Neural progenitor cell (in vitro differentiated cells): ENCODE results near the gene NOPCHAP1. TPM values are rescaled to one million over a fixed set of nuclear protein-coding genes. Genes with fewer than 3 reads are reported as not detected.

Source experiments
- DNase-seq: peaks from one replicate; pipeline ENCODE4 v3.0.0-alpha.2; 2016; ENCODE audit warnings: low spot score
- H2AFZ ChIP-seq: fragments of 200-600 bp; sonication (generic); replicated peaks from 2 replicates; pipeline ENCODE4 v1.6.1; 2016; ENCODE audit warnings: antibody characterized with exemption
- H3F3A ChIP-seq: fragments of 200-600 bp; sonication (generic); 2 replicates; pipeline ENCODE4 v1.6.1; 2016; ENCODE audit warnings: antibody characterized with exemption, low read depth
- H3K27ac ChIP-seq: fragments of 200-600 bp; sonication (generic); 2 replicates; pipeline ENCODE4 v1.5.1; 2016; ENCODE audit warnings: mild to moderate bottlenecking
- H3K27me3 ChIP-seq: fragments of 200-600 bp; sonication (generic); 2 replicates; pipeline ENCODE4 v1.6.1; 2016; ENCODE audit warnings: mild to moderate bottlenecking, moderate library complexity
- H3K36me3 ChIP-seq: fragments of 200-600 bp; sonication (generic); 2 replicates; pipeline ENCODE4 v1.5.1; 2016
- H3K4me1 ChIP-seq: fragments of 200-600 bp; sonication (generic); 2 replicates; pipeline ENCODE4 v1.6.1; 2016; ENCODE audit warnings: mixed run types
- H3K4me2 ChIP-seq: fragments of 200-600 bp; sonication (generic); 2 replicates; pipeline ENCODE4 v1.6.1; 2016
- H3K4me3 ChIP-seq: fragments of 200-600 bp; sonication (generic); 2 replicates; pipeline ENCODE4 v1.5.1; 2016
- H3K79me2 ChIP-seq: fragments of 200-600 bp; sonication (generic); 2 replicates; pipeline ENCODE4 v1.6.1; 2016; ENCODE audit warnings: low read depth
- H3K9ac ChIP-seq: fragments of 200-600 bp; sonication (generic); 2 replicates; pipeline ENCODE4 v1.6.1; 2016
- H3K9me3 ChIP-seq: fragments of 200-600 bp; sonication (generic); 2 replicates; pipeline ENCODE4 v1.5.1; 2016; ENCODE audit warnings: low read depth
- H4K20me1 ChIP-seq: fragments of 200-600 bp; sonication (generic); 2 replicates; pipeline ENCODE4 v1.6.1; 2016; ENCODE audit warnings: low read depth
- H3K27ac Mint-ChIP-seq: 3 replicates; pipeline ENCODE4 v1.8.0; 2021; ENCODE audit warnings: mixed read lengths
- H3K27me3 Mint-ChIP-seq: 2 replicates; pipeline ENCODE4 v1.8.0; 2022; ENCODE audit warnings: low read depth, mild to moderate bottlenecking, inconsistent platforms, moderate library complexity, mixed read lengths; ENCODE audit not compliant: insufficient read depth
- H3K36me3 Mint-ChIP-seq: 3 replicates; pipeline ENCODE4 v1.8.0; 2021; ENCODE audit warnings: mixed read lengths
- H3K4me1 Mint-ChIP-seq: 3 replicates; pipeline ENCODE4 v1.8.0; 2021; ENCODE audit warnings: mixed read lengths
- H3K4me3 Mint-ChIP-seq: 3 replicates; pipeline ENCODE4 v1.8.0; 2021; ENCODE audit warnings: mild to moderate bottlenecking, moderate library complexity, mixed read lengths
- H3K9me3 Mint-ChIP-seq: 3 replicates; pipeline ENCODE4 v1.8.0; 2020; ENCODE audit warnings: mixed read lengths
- EZH2 ChIP-seq: fragments of 200-600 bp; sonication (generic); IDR thresholded peaks from 2 replicates; pipeline ENCODE4 v1.6.1; 2017; ENCODE audit warnings: antibody characterized with exemption, mild to moderate bottlenecking, moderate library complexity
- EZH2phosphoT487 ChIP-seq: fragments of 200-600 bp; sonication (generic); IDR thresholded peaks from 2 replicates; pipeline ENCODE4 v1.6.1; 2017; ENCODE audit warnings: antibody characterized with exemption
- total RNA-seq: library from RNA; depleted of rRNA; stranded (reverse); fragments of >200 nt; gene quantifications from 2 replicates; pipeline ENCODE4 v1.2.3, GENCODE V29; 2015; ENCODE audit warnings: low replicate concordance
- TF ChIP-seq, protein P1 (sequence below): fragments of 200-600 bp; sonication (generic); IDR thresholded peaks from 2 replicates; pipeline ENCODE4 v1.5.1; 2017; ENCODE audit warnings: antibody characterized with exemption, mild to moderate bottlenecking

Gene NOPCHAP1
- total RNA-seq, 1 donor from 2014 or later = 8.6 TPM

GRCh38 chr12:104958001-104958804 lies 27.9 kb upstream of the NOPCHAP1 start, which contains the start of gene SLC41A2:
TSS of gene SLC41A2 (minus strand) at chr12:104958290. CDS start at chr12:104928527, 29,763 bp downstream.
- peak; percentile 91 for DNase-seq
- Histone ChIP-seq H4K20me1 (no peaks in the 10 kb centered on the region), H3K4me3 (peak within 1 kb of the TSS; percentile 91), H2AFZ (peak within 1 kb of the TSS; percentile 100), H3K79me2 (no peaks in the 10 kb centered on the region), H3K27ac (no peak within 1 kb of the TSS), H3K9ac (no peak within 1 kb of the TSS), H3K27me3 (peaks cover 64% of the 10 kb centered on the region), H3K36me3 (no peaks in the 10 kb centered on the region), H3K4me2 (peak within 1 kb of the TSS; percentile 82), H3K4me1 (no peaks in the 10 kb centered on the region), H3K9me3 (no peaks in the 10 kb centered on the region), H3F3A (no peaks in the 10 kb centered on the region)
- Mint-ChIP-seq H3K9me3 (no peaks in the 10 kb centered on the region), H3K4me1 (peaks cover 33% of the 10 kb centered on the region), H3K27me3 (peaks cover 18% of the 10 kb centered on the region), H3K27ac (peak within 1 kb of the TSS; percentile 8), H3K4me3 (peak within 1 kb of the TSS; percentile 90), H3K36me3 (peaks cover 2% of the 10 kb centered on the region)
- TF ChIP-seq EZH2 = peak; percentile 62
- TF ChIP-seq, protein P1, sequence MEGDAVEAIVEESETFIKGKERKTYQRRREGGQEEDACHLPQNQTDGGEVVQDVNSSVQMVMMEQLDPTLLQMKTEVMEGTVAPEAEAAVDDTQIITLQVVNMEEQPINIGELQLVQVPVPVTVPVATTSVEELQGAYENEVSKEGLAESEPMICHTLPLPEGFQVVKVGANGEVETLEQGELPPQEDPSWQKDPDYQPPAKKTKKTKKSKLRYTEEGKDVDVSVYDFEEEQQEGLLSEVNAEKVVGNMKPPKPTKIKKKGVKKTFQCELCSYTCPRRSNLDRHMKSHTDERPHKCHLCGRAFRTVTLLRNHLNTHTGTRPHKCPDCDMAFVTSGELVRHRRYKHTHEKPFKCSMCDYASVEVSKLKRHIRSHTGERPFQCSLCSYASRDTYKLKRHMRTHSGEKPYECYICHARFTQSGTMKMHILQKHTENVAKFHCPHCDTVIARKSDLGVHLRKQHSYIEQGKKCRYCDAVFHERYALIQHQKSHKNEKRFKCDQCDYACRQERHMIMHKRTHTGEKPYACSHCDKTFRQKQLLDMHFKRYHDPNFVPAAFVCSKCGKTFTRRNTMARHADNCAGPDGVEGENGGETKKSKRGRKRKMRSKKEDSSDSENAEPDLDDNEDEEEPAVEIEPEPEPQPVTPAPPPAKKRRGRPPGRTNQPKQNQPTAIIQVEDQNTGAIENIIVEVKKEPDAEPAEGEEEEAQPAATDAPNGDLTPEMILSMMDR = no peak

DNA sequence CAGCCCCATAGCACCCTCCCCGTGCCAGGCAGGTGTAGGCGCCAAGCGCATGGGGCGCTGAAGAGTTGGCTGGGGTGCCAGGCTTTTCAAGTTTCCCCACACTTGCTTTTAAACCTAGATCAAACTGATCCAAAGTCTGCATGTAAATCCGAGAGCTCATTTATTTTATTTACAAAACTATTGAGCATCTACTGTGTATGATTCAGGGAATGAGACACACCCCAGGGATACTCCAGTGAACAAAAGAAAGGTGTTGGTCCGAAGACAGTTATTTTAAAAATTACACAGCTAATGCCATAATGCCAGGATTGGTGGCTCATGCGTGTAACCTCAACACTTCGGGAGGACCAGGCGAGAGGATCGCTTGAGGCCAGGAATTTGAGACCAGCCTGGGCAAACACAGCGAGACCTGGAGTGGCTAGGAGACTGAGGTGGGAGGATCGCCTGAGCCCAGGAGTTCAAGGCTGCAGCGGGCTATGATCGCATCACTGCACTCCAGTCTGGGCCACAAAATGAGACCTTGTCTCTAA lies 27.2 kb upstream of the NOPCHAP1 start:
- H3K36me3 ChIP-seq = no peaks in the 10 kb centered on the region
- peaks cover 60% of the 10 kb centered on the region for H3K27me3 ChIP-seq
- Mint-ChIP-seq H3K4me3 (peak overlapping the region; percentile 90), H3K4me1 (peaks cover 39% of the 10 kb centered on the region), H3K27me3 (peaks cover 16% of the 10 kb centered on the region), H3K27ac (no peak overlapping the region), H3K36me3 (peaks cover 2% of the 10 kb centered on the region), H3K9me3 (no peaks in the 10 kb centered on the region)
- H3K9me3 ChIP-seq = no peaks in the 10 kb centered on the region
- H4K20me1 ChIP-seq = no peaks in the 10 kb centered on the region
- no peaks in the 10 kb centered on the region for H3F3A ChIP-seq
- no peak overlapping the region for H3K9ac ChIP-seq
- TF ChIP-seq EZH2phosphoT487 (no peak), EZH2 (no peak)
- TF ChIP-seq, protein P1 = no peak
- DNase-seq = no peak
- peak overlapping the region; percentile 91 for H3K4me3 ChIP-seq
- H3K4me2 ChIP-seq = peak overlapping the region; percentile 82
- peak overlapping the region; percentile 63 for H2AFZ ChIP-seq
- H3K4me1 ChIP-seq = no peaks in the 10 kb centered on the region
- no peaks in the 10 kb centered on the region for H3K79me2 ChIP-seq
- no peak overlapping the region for H3K27ac ChIP-seq

GRCh38 chr12:104959335-104959841 lies 26.7 kb upstream of the NOPCHAP1 start:
- Mint-ChIP-seq H3K36me3 (peaks cover 2% of the 10 kb centered on the region), H3K27me3 (peaks cover 16% of the 10 kb centered on the region), H3K27ac (no peak overlapping the region), H3K9me3 (no peaks in the 10 kb centered on the region), H3K4me1 (peaks cover 44% of the 10 kb centered on the region), H3K4me3 (peak overlapping the region; percentile 90)
- no peak overlapping the region for H3K4me3 ChIP-seq
- peaks cover 54% of the 10 kb centered on the region for H3K27me3 ChIP-seq
- H3K27ac ChIP-seq = no peak overlapping the region
- H3K4me1 ChIP-seq = no peaks in the 10 kb centered on the region
- DNase-seq = no peak
- H3F3A ChIP-seq = no peaks in the 10 kb centered on the region
- no peaks in the 10 kb centered on the region for H4K20me1 ChIP-seq
- no peak overlapping the region for H3K4me2 ChIP-seq
- no peak overlapping the region for H2AFZ ChIP-seq
- H3K36me3 ChIP-seq = no peaks in the 10 kb centered on the region
- TF ChIP-seq EZH2 = no peak
- no peak for TF ChIP-seq EZH2phosphoT487
- TF ChIP-seq, protein P1 = no peak
- no peak overlapping the region for H3K9ac ChIP-seq
- no peaks in the 10 kb centered on the region for H3K9me3 ChIP-seq
- H3K79me2 ChIP-seq = no peaks in the 10 kb centered on the region
